Measurements from ENCODE around the gene PRICKLE2. TPM values are rescaled to one million over a fixed set of nuclear protein-coding genes. Genes with fewer than 3 reads are reported as not detected.
A peak's percentile ranks its signal among the peaks of the same experiment; 100 is the strongest.

The PRICKLE2 gene
- total RNA-seq, 1 donor from 2014 or later: 84.4 TPM

DNA sequence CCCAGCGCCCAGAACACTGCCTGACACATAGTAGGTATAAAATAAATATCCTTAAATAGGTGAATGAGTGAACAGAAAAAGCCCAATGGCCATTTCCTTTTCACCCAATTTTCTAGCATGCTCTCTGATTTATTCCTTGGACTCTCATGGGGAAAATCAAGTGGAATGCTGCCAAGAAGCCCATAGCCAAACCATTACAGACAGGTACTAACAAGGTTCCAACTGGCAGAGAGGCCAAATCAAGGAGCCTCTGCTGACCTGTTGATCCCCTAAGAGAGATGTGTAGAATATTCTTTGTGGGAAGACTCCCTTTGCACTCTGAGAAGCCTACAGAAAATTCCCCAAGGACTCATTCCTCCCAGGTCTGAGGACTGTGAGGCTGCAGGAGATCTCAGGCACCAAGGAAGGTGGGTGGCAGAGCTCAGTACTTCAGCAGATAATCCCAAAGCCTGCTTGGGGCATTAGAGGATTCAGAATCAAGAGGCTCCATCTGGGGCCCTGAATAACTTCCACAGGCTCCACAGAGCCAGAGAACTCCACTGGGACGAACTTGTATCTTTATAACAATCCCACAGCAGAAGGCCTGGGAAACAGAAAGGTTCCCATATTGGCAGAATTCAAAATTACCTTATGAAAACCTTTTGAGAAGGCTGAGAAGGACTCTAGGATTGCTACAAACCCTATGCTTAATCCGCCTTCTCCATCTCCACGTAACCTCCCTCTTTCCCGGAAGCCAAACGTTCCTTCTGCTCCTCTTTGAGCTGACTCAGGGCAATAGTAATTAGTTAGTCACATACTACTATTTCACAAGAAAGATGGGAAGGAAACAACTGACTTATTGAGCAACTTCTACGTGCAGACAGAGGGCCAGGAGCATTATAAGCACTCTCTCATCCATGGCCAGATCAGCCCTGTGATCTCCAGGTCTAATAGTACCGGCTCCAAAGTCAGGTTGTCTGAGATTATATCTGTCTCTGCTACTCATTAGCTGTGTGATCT lies 34.5 kb downstream of the PRICKLE2 start:
- Histone ChIP-seq H3K9me3 (ENCODE audit: insufficient read depth, low read depth, low read length) (no peaks in the 10 kb centered on the region), H3K36me3 (ENCODE audit: insufficient read depth, low read length) (peaks cover 8% of the 10 kb centered on the region), H3K4me1 (ENCODE audit: insufficient read depth, low read length) (peaks cover 58% of the 10 kb centered on the region), H3K79me2 (ENCODE audit: insufficient read depth, low read length) (peaks cover 79% of the 10 kb centered on the region), H2AFZ (ENCODE audit: low read depth, low read length) (no peak overlapping the region), H4K20me1 (ENCODE audit: insufficient read depth, low read length) (no peaks in the 10 kb centered on the region), H3K4me2 (ENCODE audit: low read length) (peak overlapping the region; percentile 49), H3K9ac (ENCODE audit: low read length) (peak overlapping the region; percentile 49), H3K27ac (ENCODE audit: low read depth, low read length) (peak overlapping the region; percentile 95), H3K27me3 (ENCODE audit: insufficient read depth, low read length) (no peaks in the 10 kb centered on the region), H3K4me3 (ENCODE audit: insufficient read depth, low read depth, low read length) (no peak overlapping the region)
- Mint-ChIP-seq H3K4me3 (ENCODE audit: unreplicated experiment) (no peak overlapping the region), H3K9me3 (ENCODE audit: unreplicated experiment) (peaks cover 7% of the 10 kb centered on the region), H3K27ac (ENCODE audit: unreplicated experiment) (peak overlapping the region; percentile 73), H3K27me3 (ENCODE audit: low read depth, unreplicated experiment) (no peaks in the 10 kb centered on the region), H3K36me3 (ENCODE audit: low read depth, unreplicated experiment) (peaks cover 38% of the 10 kb centered on the region), H3K4me1 (ENCODE audit: low read depth, unreplicated experiment) (peaks cover 43% of the 10 kb centered on the region)
- FAIRE-seq (peak; percentile 56), DNase-seq (ENCODE audit: low read depth) (peak; percentile 79)
- TF ChIP-seq EZH2 (IDR thresholded peaks at IDR 0.05; ENCODE audit: insufficient read depth, low read length): no peak
- TF ChIP-seq, protein P1, sequence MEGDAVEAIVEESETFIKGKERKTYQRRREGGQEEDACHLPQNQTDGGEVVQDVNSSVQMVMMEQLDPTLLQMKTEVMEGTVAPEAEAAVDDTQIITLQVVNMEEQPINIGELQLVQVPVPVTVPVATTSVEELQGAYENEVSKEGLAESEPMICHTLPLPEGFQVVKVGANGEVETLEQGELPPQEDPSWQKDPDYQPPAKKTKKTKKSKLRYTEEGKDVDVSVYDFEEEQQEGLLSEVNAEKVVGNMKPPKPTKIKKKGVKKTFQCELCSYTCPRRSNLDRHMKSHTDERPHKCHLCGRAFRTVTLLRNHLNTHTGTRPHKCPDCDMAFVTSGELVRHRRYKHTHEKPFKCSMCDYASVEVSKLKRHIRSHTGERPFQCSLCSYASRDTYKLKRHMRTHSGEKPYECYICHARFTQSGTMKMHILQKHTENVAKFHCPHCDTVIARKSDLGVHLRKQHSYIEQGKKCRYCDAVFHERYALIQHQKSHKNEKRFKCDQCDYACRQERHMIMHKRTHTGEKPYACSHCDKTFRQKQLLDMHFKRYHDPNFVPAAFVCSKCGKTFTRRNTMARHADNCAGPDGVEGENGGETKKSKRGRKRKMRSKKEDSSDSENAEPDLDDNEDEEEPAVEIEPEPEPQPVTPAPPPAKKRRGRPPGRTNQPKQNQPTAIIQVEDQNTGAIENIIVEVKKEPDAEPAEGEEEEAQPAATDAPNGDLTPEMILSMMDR (IDR thresholded peaks at IDR 0.05; ENCODE audit: insufficient read depth, low read depth, low read length): no peak

DNA sequence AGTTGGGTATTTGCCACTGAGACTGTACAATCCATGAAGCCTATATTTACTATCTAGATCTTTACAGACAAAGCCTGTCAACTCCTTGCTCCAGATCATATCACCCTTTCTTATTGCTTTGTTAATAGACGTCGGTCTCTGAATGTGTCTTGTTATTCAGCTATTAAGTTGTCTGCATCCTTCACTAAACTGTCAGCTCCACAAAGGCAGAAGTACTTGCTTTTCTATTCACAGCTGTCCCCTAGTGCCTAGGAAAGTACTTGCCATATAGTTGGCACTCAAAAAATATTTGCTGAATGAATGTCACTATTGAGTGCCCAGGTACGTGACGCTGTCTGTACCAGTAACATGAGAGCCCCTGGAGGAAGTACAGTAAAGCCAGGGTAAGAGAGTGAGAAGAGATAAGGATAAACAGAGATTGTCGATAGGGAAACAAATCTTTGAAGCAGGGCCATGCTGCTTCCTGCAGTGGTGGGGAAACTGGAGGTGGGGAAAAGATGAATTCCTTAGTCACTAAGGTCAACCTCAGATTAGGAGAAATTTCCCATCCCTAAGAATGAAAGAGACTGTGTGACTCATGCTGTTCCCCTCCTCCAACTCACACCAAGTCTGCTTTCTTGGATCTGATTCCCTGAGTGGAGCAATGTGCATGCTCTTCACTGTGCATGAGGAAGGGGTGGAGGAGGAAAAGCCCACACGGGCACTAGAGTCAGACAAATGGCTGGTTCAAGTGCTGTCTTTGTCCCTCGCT lies 36.3 kb downstream of the PRICKLE2 start:
- Mint-ChIP-seq H3K4me1 (ENCODE audit: low read depth, unreplicated experiment) (peaks cover 57% of the 10 kb centered on the region), H3K9me3 (ENCODE audit: unreplicated experiment) (peaks cover 7% of the 10 kb centered on the region), H3K36me3 (ENCODE audit: low read depth, unreplicated experiment) (peaks cover 34% of the 10 kb centered on the region), H3K27me3 (ENCODE audit: low read depth, unreplicated experiment) (no peaks in the 10 kb centered on the region), H3K4me3 (ENCODE audit: unreplicated experiment) (peak overlapping the region; percentile 61), H3K27ac (ENCODE audit: unreplicated experiment) (peak overlapping the region; percentile 95)
- Histone ChIP-seq H4K20me1 (ENCODE audit: insufficient read depth, low read length) (no peaks in the 10 kb centered on the region), H3K27me3 (ENCODE audit: insufficient read depth, low read length) (no peaks in the 10 kb centered on the region), H3K27ac (ENCODE audit: low read depth, low read length) (peak overlapping the region; percentile 95), H3K9ac (ENCODE audit: low read length) (peak overlapping the region; percentile 84), H3K79me2 (ENCODE audit: insufficient read depth, low read length) (peaks cover 79% of the 10 kb centered on the region), H3K4me2 (ENCODE audit: low read length) (peak overlapping the region; percentile 81), H2AFZ (ENCODE audit: low read depth, low read length) (no peak overlapping the region), H3K4me3 (ENCODE audit: insufficient read depth, low read depth, low read length) (peak overlapping the region; percentile 11), H3K9me3 (ENCODE audit: insufficient read depth, low read depth, low read length) (no peaks in the 10 kb centered on the region), H3K36me3 (ENCODE audit: insufficient read depth, low read length) (peaks cover 6% of the 10 kb centered on the region), H3K4me1 (ENCODE audit: insufficient read depth, low read length) (peaks cover 66% of the 10 kb centered on the region)
- no peak for TF ChIP-seq EZH2 (IDR thresholded peaks at IDR 0.05; ENCODE audit: insufficient read depth, low read length)
- TF ChIP-seq, protein P1 (IDR thresholded peaks at IDR 0.05; ENCODE audit: insufficient read depth, low read depth, low read length): no peak
- FAIRE-seq (peak; percentile 98), DNase-seq (ENCODE audit: low read depth) (peak; percentile 96)
